Activated CD8-positive, alpha-beta T cell treated with anti-CD3 and anti-CD28 coated beads, Interleukin-2, amount 10 ng/mL, durations not matched to agents 7 days and 5 days (primary cell): ENCODE data around the gene ADH1B. TPM values are rescaled to one million over a fixed set of nuclear protein-coding genes. Genes with fewer than 3 reads are reported as not detected.

Experiments
- ATAC-seq: fragments of 150-1000 bp; cut with Tn5 transposase; one replicate; pipeline ENCODE4 v1.10.0; 2021; ENCODE audit warnings: moderate library complexity
- CTCF ChIA-PET: fragments of 350-600 bp; sonication (Branson Sonifier 250); formaldehyde crosslinking; loops from one replicate; lab custom pipeline; 2021; ENCODE audit warnings: antibody characterized with exemption; lab: Charles Lee
- POLR2A ChIA-PET: fragments of 350-600 bp; sonication (Branson Sonifier 250); formaldehyde crosslinking; loops from one replicate; lab custom pipeline; 2021; ENCODE audit warnings: antibody characterized with exemption; lab: Charles Lee
- DNase-seq: peaks from one replicate; pipeline ENCODE4 v3.0.0-alpha.2; 2020
- H3K27ac Mint-ChIP-seq: one replicate; pipeline ENCODE4 v1.8.0; 2021; ENCODE audit warnings: mild to moderate bottlenecking, mixed read lengths
- H3K27me3 Mint-ChIP-seq: one replicate; pipeline ENCODE4 v1.8.0; 2021; ENCODE audit warnings: low read depth, mixed read lengths
- H3K36me3 Mint-ChIP-seq: one replicate; pipeline ENCODE4 v1.8.0; 2021; ENCODE audit warnings: low read depth, mixed read lengths
- H3K4me1 Mint-ChIP-seq: one replicate; pipeline ENCODE4 v1.8.0; 2021; ENCODE audit warnings: low read depth, mixed read lengths
- H3K4me3 Mint-ChIP-seq: one replicate; pipeline ENCODE4 v1.8.0; 2021; ENCODE audit warnings: mild to moderate bottlenecking, mixed read lengths
- H3K9me3 Mint-ChIP-seq: one replicate; pipeline ENCODE4 v1.8.0; 2022; ENCODE audit warnings: mixed read lengths; ENCODE audit not compliant: insufficient read depth
- total RNA-seq, 2 experiments: library from RNA; stranded (reverse); gene quantifications; one replicate each; pipeline ENCODE4 v1.2.3, GENCODE V29; 2021

ADH1B gene
- total RNA-seq, 2 experiments from 2014 or later, result not detected

GRCh38 chr4:99317354-99317753, 3.8 kb downstream of the ADH1B start:
- POLR2A ChIA-PET, result no interaction called here
- DNase-seq (no peak), ATAC-seq (no peak)
- Mint-ChIP-seq H3K4me1 (no peaks in the 10 kb centered on the region), H3K4me3 (no peak overlapping the region), H3K27ac (no peak overlapping the region), H3K36me3 (no peaks in the 10 kb centered on the region), H3K27me3 (peaks cover 2% of the 10 kb centered on the region), H3K9me3 (no peaks in the 10 kb centered on the region)
- CTCF ChIA-PET, result no interaction called here

- no peak for DNase-seq
- no peaks in the 10 kb centered on the region for H3K4me1 Mint-ChIP-seq
- POLR2A ChIA-PET, result no interaction called here
- no peaks in the 10 kb centered on the region for H3K9me3 Mint-ChIP-seq
- no peak overlapping the region for H3K27ac Mint-ChIP-seq
- CTCF ChIA-PET, result interaction anchor here (0.7 kb wide), 1 partner anchor 81 kb away, joined by 3 read pairs; no protein-coding TSS in a partner anchor
- no peak overlapping the region for H3K4me3 Mint-ChIP-seq
- peaks cover 2% of the 10 kb centered on the region for H3K27me3 Mint-ChIP-seq
- no peaks in the 10 kb centered on the region for H3K36me3 Mint-ChIP-seq
- no peak for ATAC-seq
Measured at GRCh38 chr4:99315839-99316238, 5.4 kb downstream of the ADH1B start.

- CTCF ChIA-PET, result no interaction called here
- Mint-ChIP-seq H3K4me1 (no peaks in the 10 kb centered on the region), H3K4me3 (no peak overlapping the region), H3K9me3 (no peaks in the 10 kb centered on the region), H3K27me3 (peaks cover 3% of the 10 kb centered on the region), H3K36me3 (no peaks in the 10 kb centered on the region), H3K27ac (no peak overlapping the region)
- POLR2A ChIA-PET, result no interaction called here
- ATAC-seq (no peak), DNase-seq (no peak)
Measured at GRCh38 chr4:99314211-99314610, 7.0 kb downstream of the ADH1B start.

GRCh38 chr4:99310389-99310788, 10.8 kb downstream of the ADH1B start:
- Mint-ChIP-seq H3K4me1 (no peaks in the 10 kb centered on the region), H3K27me3 (peaks cover 3% of the 10 kb centered on the region), H3K27ac (no peak overlapping the region), H3K9me3 (no peaks in the 10 kb centered on the region), H3K36me3 (no peaks in the 10 kb centered on the region), H3K4me3 (no peak overlapping the region)
- POLR2A ChIA-PET, result no interaction called here
- DNase-seq, result no peak
- CTCF ChIA-PET, result no interaction called here
- ATAC-seq, result no peak

GRCh38 chr4:99305638-99306400, 15.4 kb downstream of the ADH1B start:
- DNase-seq (no peak), ATAC-seq (no peak)
- peaks cover 3% of the 10 kb centered on the region for H3K27me3 Mint-ChIP-seq
- CTCF ChIA-PET, result no interaction called here
- H3K27ac Mint-ChIP-seq, result no peak overlapping the region
- POLR2A ChIA-PET, result no interaction called here
- no peaks in the 10 kb centered on the region for H3K4me1 Mint-ChIP-seq
- H3K9me3 Mint-ChIP-seq, result no peaks in the 10 kb centered on the region
- H3K4me3 Mint-ChIP-seq, result no peak overlapping the region
- no peaks in the 10 kb centered on the region for H3K36me3 Mint-ChIP-seq

GRCh38 chr4:99301376-99302164, 19.6 kb downstream of the ADH1B start:
- ChIA-PET CTCF (no interaction called here), POLR2A (no interaction called here)
- ATAC-seq (no peak), DNase-seq (no peak)
- Mint-ChIP-seq H3K27me3 (no peaks in the 10 kb centered on the region), H3K9me3 (no peaks in the 10 kb centered on the region), H3K36me3 (no peaks in the 10 kb centered on the region), H3K4me3 (no peak overlapping the region), H3K27ac (no peak overlapping the region), H3K4me1 (no peaks in the 10 kb centered on the region)

- ATAC-seq (no peak), DNase-seq (no peak)
- CTCF ChIA-PET, result no interaction called here
- Mint-ChIP-seq H3K9me3 (no peaks in the 10 kb centered on the region), H3K27me3 (no peaks in the 10 kb centered on the region), H3K4me1 (no peaks in the 10 kb centered on the region), H3K27ac (no peak overlapping the region), H3K36me3 (no peaks in the 10 kb centered on the region), H3K4me3 (no peak overlapping the region)
- POLR2A ChIA-PET, result no interaction called here
Measured at GRCh38 chr4:99300934-99301333, 20.3 kb downstream of the ADH1B start.

GRCh38 chr4:99293357-99293756, 27.8 kb downstream of the ADH1B start:
- no peaks in the 10 kb centered on the region for H3K9me3 Mint-ChIP-seq
- DNase-seq, result no peak
- POLR2A ChIA-PET, result no interaction called here
- H3K27ac Mint-ChIP-seq, result no peak overlapping the region
- no peak overlapping the region for H3K4me3 Mint-ChIP-seq
- H3K27me3 Mint-ChIP-seq, result no peaks in the 10 kb centered on the region
- no peak for ATAC-seq
- H3K4me1 Mint-ChIP-seq, result no peaks in the 10 kb centered on the region
- CTCF ChIA-PET, result no interaction called here
- H3K36me3 Mint-ChIP-seq, result no peaks in the 10 kb centered on the region

- ChIA-PET CTCF (no interaction called here), POLR2A (no interaction called here)
- H3K4me3 Mint-ChIP-seq, result no peak within 1 kb of the TSS
- DNase-seq (no peak), ATAC-seq (no peak)
- no peak within 1 kb of the TSS for H3K27ac Mint-ChIP-seq
- H3K36me3 Mint-ChIP-seq, result no peaks in the 10 kb centered on the region
- no peaks in the 10 kb centered on the region for H3K9me3 Mint-ChIP-seq
- H3K27me3 Mint-ChIP-seq, result no peaks in the 10 kb centered on the region
- H3K4me1 Mint-ChIP-seq, result no peaks in the 10 kb centered on the region
Measured at GRCh38 chr4:99290848-99291786, 30.1 kb downstream of the ADH1B start, which contains the start of gene ADH1A. TSS of gene ADH1A (minus strand) at chr4:99290985. CDS start at chr4:99290914, 71 bp downstream.

GRCh38 chr4:99285387-99285786, 35.8 kb downstream of the ADH1B start:
- ChIA-PET CTCF (no interaction called here), POLR2A (no interaction called here)
- Mint-ChIP-seq H3K4me3 (no peak overlapping the region), H3K4me1 (no peaks in the 10 kb centered on the region), H3K9me3 (no peaks in the 10 kb centered on the region), H3K27ac (no peak overlapping the region), H3K36me3 (no peaks in the 10 kb centered on the region), H3K27me3 (no peaks in the 10 kb centered on the region)
- ATAC-seq (no peak), DNase-seq (no peak)

GRCh38 chr4:99282731-99283130, 38.5 kb downstream of the ADH1B start:
- peaks cover 4% of the 10 kb centered on the region for H3K27me3 Mint-ChIP-seq
- H3K27ac Mint-ChIP-seq, result no peak overlapping the region
- H3K4me3 Mint-ChIP-seq, result no peak overlapping the region
- H3K4me1 Mint-ChIP-seq, result no peaks in the 10 kb centered on the region
- ATAC-seq (no peak), DNase-seq (no peak)
- ChIA-PET POLR2A (no interaction called here), CTCF (interaction anchor here (0.6 kb wide), 2 partner anchors 20 to 163 kb away, joined by 3 to 4 read pairs; no protein-coding TSS in a partner anchor)
- no peaks in the 10 kb centered on the region for H3K36me3 Mint-ChIP-seq
- H3K9me3 Mint-ChIP-seq, result no peaks in the 10 kb centered on the region
